ENCODE results near the gene L3MBTL1.

- TF ChIP-seq, protein P1, sequence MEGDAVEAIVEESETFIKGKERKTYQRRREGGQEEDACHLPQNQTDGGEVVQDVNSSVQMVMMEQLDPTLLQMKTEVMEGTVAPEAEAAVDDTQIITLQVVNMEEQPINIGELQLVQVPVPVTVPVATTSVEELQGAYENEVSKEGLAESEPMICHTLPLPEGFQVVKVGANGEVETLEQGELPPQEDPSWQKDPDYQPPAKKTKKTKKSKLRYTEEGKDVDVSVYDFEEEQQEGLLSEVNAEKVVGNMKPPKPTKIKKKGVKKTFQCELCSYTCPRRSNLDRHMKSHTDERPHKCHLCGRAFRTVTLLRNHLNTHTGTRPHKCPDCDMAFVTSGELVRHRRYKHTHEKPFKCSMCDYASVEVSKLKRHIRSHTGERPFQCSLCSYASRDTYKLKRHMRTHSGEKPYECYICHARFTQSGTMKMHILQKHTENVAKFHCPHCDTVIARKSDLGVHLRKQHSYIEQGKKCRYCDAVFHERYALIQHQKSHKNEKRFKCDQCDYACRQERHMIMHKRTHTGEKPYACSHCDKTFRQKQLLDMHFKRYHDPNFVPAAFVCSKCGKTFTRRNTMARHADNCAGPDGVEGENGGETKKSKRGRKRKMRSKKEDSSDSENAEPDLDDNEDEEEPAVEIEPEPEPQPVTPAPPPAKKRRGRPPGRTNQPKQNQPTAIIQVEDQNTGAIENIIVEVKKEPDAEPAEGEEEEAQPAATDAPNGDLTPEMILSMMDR (IDR thresholded peaks at IDR 0.05): no peak
- TF ChIP-seq POLR2A (IDR thresholded peaks at IDR 0.05): no peak
These were observed 35.6 kb downstream of the L3MBTL1 start for GRCh38 chr20:43543138-43543537.

All from right lobe of liver (tissue), 4 donors.